ENCODE results near the gene CXCL5.
"Not testable (repeated sequence)": the region's sequence is repeated elsewhere in the genome, so short reads cannot be mapped to it uniquely, and the experiment has no call there.

The CXCL5 gene

DNA sequence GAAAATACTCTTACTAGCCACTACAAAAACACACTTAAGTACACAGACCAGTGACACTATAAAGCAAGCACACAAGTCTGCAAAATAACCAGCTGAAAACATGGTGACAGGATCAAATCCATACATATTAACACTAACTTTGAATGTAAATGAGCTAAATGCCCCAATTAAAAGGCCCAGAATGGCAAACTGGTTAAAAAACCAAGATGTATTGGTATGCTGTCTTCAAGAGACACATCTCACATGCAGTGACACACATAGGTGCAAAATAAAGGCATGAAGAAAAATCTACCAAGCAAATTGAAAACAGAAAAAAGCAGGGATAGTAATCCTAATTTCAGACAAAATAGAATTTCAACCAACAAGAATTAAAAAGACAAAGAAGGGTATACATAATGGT lies 27.5 kb downstream of the CXCL5 start:
- no peak for DNase-seq (ENCODE audit: low spot score)

DNA sequence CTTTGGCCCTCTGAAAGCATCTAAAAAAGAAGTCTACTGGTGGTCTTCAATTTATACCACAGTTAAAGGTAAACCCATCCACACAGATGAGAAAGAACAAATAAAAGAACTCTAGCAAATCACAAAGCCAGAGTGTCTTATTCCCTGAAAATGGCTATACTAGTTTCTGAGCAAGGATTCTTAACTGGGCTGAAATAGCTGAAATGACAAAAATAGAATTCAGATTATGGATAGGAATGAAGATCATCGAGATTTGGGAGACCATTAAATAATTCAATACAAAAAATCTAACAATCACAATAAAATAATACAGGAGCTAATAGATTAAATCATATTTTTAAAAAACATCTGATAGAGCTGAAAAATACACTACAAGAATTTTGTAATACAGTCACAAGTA lies 28.5 kb downstream of the CXCL5 start:
- DNase-seq (ENCODE audit: low spot score) = no peak

- DNase-seq (ENCODE audit: low spot score) = no peak
Measured at GRCh38 chr4:73967866-73968265, 30.6 kb downstream of the CXCL5 start.

DNA sequence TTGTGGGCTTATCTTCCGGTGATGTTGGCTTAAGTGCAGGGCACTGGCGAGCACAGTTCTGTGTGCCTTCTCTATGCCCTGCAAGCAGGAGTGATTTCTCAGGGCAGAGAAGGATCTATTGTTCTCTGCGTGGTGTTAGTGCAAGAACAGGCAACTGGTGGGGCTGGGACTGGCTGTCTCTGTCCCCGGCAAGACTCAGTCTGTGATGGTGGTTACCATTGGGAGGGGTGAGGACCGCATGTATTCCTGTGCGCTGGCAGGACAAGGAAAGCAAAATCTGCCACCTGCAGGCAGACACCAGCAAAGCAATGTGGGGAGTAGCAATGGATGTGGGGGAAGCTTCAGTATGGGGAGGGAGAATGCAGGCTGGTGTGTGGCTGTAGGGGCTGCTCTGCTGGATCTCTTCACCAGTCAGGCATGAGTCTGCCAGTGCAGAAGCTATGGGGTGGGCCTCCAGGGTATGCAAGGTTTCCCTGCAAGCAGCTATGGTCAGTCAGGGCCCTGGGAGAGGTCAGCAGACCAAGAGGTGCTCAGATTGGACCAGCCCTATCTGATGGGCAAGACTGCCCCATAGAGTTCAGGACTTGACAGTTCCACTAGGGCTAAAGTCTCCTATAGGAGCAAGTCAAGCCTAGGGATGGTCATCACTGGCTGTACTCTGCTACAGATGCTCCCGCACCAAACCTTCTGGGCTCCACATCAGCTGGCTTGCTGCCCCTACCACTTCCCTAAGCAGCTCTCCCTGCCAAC lies 33.4 kb downstream of the CXCL5 start:
- peak; percentile 44 for DNase-seq (ENCODE audit: low spot score)

GRCh38 chr4:73962724-73963123 lies 35.8 kb downstream of the CXCL5 start:
- DNase-seq (ENCODE audit: low spot score) = no peak

DNA sequence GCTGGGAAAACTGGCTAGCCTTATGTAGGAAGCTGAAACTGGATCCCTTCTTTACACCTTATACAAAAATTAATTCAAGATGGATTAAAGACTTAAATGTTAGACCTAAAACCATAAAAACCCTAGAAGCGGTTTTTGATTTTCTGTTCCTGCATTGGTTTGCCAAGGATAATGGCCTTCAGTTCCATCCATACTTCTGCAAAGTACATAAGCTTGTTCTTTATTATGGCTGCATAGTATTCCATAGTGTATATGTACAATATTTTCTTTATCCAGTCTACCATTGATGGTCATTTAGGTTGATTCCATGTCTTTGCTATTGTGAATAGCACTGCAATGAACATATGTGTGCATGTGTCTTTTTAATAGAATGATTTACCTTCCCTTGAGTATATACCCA lies 39.4 kb downstream of the CXCL5 start:
- not testable (repeated sequence) for DNase-seq (ENCODE audit: low spot score)

DNA sequence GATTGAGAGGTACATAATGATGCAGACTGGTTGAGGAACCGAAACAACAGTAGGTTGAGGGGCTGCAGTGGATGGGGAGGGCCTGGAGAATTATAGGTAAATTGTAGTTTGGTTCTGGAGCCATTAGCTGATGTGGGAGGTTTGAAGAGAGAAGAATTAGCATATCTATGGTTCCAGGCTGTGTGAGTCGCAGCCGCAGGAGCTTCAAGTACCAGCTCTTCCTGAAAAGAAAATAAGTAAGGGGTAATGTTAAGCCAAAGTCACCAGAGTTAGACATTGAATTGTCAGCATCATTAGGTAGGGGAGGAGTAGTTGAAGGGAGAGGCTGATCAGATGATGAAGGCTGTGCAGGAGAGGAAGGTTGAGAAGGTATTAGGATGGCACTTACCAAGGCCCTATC lies 46.1 kb downstream of the CXCL5 start:
- DNase-seq (ENCODE audit: low spot score) = no peak

- DNase-seq (ENCODE audit: low spot score) = not testable (repeated sequence)
Measured at GRCh38 chr4:73950376-73950920, 48.0 kb downstream of the CXCL5 start.

DNA sequence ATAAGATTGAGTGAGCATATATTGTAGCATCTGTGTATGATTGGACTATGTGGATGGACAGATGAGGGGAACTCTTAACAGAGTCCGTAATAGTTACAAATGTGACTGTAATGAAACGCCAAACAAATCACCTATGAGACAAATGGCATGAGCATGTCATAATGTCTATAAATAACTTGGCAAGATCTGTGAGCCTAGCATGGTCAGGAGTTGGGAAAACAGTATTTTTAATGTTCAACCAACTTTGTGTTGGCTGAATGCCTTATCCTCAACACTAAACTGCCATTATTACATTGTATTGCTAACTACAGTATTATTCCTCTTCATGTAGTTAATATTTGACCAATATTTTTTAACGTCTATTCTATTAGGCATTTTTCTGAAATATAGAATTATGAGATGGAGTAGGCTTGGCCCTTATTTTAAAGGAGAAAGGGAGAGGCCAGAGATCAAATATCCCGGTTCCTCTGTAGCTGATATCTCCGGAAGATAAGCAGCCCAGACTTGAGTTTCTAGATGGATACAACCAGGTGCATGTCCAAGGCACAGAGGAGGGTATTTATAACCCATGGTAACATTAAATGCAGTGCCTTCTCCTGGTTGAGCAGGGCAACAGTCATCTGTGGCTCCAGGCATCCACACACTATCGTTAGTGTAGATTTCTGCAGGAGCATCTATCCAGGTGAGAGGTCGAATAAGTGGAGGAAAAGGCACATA lies 49.3 kb downstream of the CXCL5 start:
- DNase-seq (ENCODE audit: low spot score) = no peak

DNA sequence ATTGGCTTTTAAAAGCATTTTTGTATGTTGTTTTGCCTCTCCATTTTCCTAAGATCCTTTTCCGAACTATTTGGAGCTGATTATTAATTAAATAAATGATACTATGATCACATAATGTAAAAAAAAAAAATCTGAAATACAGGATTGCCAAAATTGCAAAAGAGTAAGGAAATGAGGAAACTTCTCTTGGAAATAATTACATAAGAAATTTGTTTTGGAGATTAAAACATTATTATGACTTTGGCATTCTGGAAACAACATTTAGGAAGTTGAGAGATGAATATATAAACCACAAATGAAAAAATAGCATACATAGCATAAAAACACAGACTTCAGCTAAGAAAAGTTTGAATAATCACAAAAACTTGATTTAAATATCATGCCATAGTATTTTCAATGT lies 50.2 kb downstream of the CXCL5 start:
- no peak for DNase-seq (ENCODE audit: low spot score)

DNA sequence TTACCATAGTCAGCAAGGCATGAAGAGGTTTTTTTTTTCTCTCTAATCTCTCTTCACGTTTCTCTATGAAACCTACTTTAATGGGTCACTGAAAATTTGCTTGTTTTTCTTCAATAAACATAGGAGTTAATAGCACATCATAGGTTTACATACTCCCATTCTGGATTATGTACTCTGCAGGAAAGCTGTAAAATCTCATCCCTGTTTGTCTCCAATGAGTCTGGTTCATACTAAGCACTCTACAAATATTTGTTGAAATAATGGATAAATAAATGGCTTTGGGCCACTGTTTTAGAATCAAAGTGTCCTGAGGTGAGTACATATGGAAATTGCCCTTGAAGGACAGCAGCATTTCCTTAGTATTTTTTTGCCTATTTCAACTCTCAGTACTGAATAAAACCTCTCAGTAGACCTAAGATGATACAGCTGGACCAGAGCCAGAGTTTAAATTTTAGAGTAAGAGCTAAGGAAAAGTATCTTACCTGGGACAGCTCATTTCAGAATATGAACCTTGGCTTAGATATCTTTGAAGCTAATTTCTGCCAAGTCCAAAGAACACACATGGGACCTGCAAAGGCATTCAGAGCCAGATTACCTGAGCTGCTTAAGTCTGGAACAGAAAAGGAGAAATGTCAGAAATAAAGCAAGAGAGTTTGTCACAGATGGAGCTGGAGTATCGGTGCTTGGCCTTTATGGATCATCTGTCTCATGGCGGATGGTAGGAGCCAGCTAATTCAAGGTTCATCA lies 51.1 kb downstream of the CXCL5 start:
- DNase-seq (ENCODE audit: low spot score) = no peak

DNA sequence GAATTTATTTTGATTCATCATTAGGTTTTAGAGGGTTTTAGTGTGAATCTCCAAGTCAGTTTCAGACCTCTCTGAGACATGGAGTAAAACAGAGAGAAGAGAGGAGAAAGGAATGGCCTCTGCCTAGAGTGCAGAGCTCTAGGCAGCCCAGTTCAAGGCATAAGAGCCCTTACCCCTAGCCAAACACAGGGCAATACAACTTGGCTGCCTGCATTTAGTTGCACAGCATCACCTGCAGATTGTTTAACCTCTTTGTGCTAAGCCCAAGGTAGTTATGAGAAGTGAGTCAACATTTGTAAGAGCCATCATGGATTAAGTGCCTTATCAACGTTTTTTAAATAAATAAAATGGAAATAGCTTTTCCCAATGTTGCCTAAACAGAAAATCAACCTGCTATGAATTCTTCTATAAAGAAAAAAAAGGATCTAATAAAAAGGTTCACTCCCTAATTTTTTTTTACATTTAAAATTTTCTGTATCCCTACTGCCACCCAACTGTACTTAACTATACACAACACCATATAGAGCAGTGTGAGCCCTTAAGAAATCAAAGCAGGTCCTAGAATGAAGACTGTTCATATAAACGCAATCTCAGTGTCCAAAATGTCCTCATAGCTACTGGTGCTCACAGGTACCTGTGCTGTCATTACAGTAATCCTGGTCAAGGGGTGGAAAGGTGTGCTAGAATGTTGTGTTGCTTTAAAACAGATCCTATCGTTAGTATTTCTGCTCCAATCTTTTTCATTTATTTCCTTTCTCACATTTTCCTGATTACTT lies 52.6 kb downstream of the CXCL5 start:
- no peak for DNase-seq (ENCODE audit: low spot score)
